H7 (cell line): ENCODE measurements around the gene ZNF527. TPM values are rescaled to one million over a fixed set of nuclear protein-coding genes. Genes with fewer than 3 reads are reported as not detected.
"Not testable (repeated sequence)": the region's sequence is repeated elsewhere in the genome, so short reads cannot be mapped to it uniquely, and the experiment has no call there.

Source experiments
- DNase-seq: peaks from one replicate; pipeline ENCODE4 v3.0.0; 2012
- H3K27me3 ChIP-seq: 2 replicates; pipeline ENCODE4 v1.6.0; 2011; ENCODE audit warnings: mild to moderate bottlenecking, low read length; ENCODE audit not compliant: control insufficient read depth, insufficient read depth
- H3K36me3 ChIP-seq: replicated peaks from 2 replicates; pipeline ENCODE4 v1.5.1; 2011; ENCODE audit warnings: low read length; ENCODE audit not compliant: control insufficient read depth, insufficient read depth
- H3K4me3 ChIP-seq: 2 replicates; pipeline ENCODE4 v1.5.1; 2011; ENCODE audit warnings: low read depth, mild to moderate bottlenecking, control low read depth, low read length, moderate library complexity; ENCODE audit not compliant: insufficient read depth
- total RNA-seq: library from RNA; depleted of rRNA; stranded (reverse); fragments of >200 nt; shearing (Covaris generic); gene quantifications from 2 replicates; pipeline ENCODE4 v1.2.3, GENCODE V29; 2014; rRNA removed

The ZNF527 gene
- total RNA-seq, 1 experiment from 2014 or later: 1.8 TPM

DNA sequence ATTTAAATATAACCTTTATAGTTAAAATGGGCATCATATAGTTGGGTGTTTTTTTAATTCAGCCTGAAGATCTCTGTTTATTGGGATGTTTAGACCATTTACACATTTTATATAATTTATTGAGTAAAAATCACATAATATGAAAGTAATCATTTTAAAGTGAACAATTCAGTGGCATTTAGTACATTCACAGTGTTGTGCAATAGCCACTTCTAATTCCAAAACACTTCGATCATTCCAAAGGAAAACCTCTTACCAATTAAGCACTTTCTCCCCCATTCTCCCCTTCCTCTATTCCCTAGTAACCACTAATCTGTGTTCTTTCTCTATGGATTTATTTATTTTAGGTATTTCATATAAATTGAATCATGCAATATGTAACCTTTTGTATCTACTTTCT lies 30.2 kb downstream of the ZNF527 start:
- DNase-seq: no peak
- Histone ChIP-seq H3K36me3 (no peaks in the 10 kb centered on the region), H3K27me3 (no peaks in the 10 kb centered on the region), H3K4me3 (no peak overlapping the region)

DNA sequence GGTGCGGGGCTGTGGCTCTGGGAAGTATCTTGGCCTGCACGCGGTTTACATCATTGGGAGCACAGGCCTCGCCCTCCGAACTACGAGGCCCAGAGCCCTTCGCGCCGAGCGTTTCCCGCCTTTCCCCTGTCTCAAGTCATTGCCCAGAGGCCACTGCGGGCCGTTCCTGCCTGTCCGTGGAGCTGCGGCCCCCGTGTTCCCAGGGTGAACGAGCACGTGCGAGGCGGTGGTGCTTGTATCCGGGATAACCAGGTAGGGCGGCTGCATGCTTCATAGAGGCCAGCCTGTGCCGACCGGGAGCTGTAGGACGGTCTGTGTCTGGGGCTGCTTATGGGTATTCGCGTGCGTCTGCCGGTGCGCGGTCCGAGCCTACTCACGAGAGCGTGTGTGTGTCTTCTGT lies 32.5 kb downstream of the ZNF527 start:
- no peak overlapping the region for H3K4me3 ChIP-seq
- no peaks in the 10 kb centered on the region for H3K27me3 ChIP-seq
- DNase-seq: no peak
- H3K36me3 ChIP-seq: no peaks in the 10 kb centered on the region

DNA sequence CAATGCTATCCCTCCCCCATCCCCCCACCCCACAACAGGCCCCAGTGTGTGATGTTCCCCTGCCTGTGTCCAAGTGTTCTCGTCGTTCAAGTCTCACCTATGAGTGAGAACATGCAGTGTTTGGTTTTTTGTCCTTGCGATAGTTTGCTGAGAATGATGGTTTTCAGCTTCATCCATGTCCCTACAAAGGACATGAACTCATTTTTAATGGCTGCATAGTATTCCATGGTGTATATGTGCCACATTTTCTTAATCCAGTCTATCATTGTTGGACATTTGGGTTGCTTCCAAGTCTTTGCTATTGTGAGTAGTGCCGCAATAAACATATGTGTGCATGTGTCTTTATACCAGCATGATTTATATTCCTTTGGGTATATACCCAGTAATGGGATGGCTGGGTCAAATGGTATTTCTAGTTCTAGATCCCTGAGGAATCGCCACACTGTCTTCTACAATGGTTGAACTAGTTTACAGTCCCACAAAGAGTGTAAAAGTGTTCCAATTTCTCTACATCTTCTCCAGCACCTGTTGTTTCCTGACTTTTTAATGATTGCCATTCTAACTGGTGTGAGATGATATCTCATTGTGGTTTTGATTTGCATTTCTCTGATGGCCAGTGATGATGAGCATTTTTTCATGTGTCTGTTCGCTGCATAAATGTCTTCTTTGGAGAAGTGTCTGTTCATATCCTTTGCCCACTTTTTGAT lies 35.4 kb downstream of the ZNF527 start:
- not testable (repeated sequence) for H3K27me3 ChIP-seq, H3K4me3 ChIP-seq, DNase-seq, H3K36me3 ChIP-seq

DNA sequence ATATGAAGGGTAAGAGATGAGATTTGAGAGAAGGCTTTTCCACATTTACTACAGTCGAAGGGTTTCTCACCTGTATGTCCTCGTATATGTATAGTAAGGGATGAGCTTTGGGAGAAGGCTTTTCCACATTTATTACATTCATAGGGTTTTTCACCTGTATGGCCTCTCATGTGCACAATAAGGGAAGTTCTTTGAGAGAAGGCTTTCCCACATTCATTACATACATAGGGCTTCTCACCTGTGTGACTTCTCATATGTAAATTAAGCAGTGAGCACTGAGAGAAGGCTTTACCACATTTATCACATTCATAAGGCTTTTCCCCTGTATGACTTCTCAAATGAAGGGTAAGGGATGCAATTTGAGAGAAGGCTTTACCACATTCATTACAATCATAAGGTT lies 41.8 kb downstream of the ZNF527 start:
- Histone ChIP-seq H3K36me3 (no peaks in the 10 kb centered on the region; the same call in none of the 2 replicates), H3K4me3 (no peak overlapping the region), H3K27me3 (no peaks in the 10 kb centered on the region)
- no peak for DNase-seq

DNA sequence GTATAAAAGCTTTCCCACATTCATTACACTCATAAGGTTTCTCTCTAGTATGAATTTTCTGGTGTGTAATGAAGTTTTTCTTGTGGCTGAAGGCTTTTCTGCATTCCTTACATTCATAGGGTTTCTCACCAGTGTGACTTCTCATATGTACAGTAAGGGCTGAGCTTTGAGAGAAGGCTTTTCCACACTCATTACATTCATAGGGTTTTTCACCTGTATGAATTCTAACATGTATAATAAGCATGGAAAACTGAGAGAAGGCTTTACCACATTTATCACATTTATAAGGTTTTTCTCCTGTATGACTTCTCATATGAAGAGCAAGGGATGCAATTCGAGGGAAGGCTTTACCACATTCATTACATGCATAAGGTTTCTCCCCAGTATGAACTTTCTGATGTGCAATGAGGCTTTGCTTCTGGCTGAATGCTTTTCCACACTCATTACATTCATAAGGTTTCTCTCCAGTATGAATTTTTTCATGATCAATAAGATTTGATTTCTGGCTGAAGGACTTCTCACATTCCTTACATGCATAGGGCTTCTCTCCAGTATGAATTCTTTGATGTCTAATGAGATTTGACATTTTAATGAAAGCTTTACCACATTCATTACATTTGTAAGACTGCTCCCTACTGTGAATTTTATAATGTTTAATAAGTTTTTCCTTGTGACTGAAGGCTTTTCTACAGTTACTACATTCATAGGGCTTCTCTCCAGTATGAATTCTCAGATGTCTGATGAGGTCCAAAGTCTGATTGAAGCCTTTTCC lies 42.6 kb downstream of the ZNF527 start:
- H3K27me3 ChIP-seq: no peaks in the 10 kb centered on the region

More for the DNA sequence above, 42.6 kb downstream of the ZNF527 start:
- no peak overlapping the region for H3K4me3 ChIP-seq
- no peaks in the 10 kb centered on the region; the same call in none of the 2 replicates for H3K36me3 ChIP-seq
- no peak for DNase-seq

Other genes starting within 250 kb of the ZNF527 start
- gene ZNF585A, start 198.4 kb upstream of the ZNF527 start, total RNA-seq: 0.03 TPM in 1 of 2 replicates, not detected in the other
- gene ZNF585B, start 160.6 kb upstream of the ZNF527 start, total RNA-seq: 0.48 and 1.5 TPM in 2 replicates
- 2.0 and 3.9 TPM in 2 replicates for gene ZNF383, start 152.9 kb upstream of the ZNF527 start, total RNA-seq
- gene ZNF569, start 96.3 kb downstream of the ZNF527 start, total RNA-seq: 7.4 and 12.5 TPM in 2 replicates
- 4.2 and 5.1 TPM in 2 replicates for gene ZNF570, start 98.3 kb downstream of the ZNF527 start, total RNA-seq
- gene ZNF793, start 135.8 kb downstream of the ZNF527 start, total RNA-seq: 2.1 and 5.7 TPM in 2 replicates
- gene ZNF571, start 223.7 kb downstream of the ZNF527 start, total RNA-seq: 2.0 and 10.2 TPM in 2 replicates
- gene ZNF540, start 223.8 kb downstream of the ZNF527 start, total RNA-seq: not detected in 2 replicates